ENCODE results near the gene PSTPIP1. TPM values are rescaled to one million over a fixed set of nuclear protein-coding genes. Genes with fewer than 3 reads are reported as not detected.
A peak's percentile ranks its signal among the peaks of the same experiment; 100 is the strongest.

The PSTPIP1 gene
- total RNA-seq, 6 experiments from 2014 or later, result 1.2 to 4.9 (median 2.2) TPM

- H3K4me3 ChIP-seq, result no peak overlapping the region
- H3K9me3 ChIP-seq, result no peaks in the 10 kb centered on the region
- DNase-seq (peak; percentile 20 to 54 (median 39)), ATAC-seq (no peak)
- intact Hi-C loops (cut with DNase I), result no loop called here
- TF ChIP-seq POLR2A (IDR thresholded peaks at IDR 0.05), result no peak
- TF ChIP-seq, protein P1, sequence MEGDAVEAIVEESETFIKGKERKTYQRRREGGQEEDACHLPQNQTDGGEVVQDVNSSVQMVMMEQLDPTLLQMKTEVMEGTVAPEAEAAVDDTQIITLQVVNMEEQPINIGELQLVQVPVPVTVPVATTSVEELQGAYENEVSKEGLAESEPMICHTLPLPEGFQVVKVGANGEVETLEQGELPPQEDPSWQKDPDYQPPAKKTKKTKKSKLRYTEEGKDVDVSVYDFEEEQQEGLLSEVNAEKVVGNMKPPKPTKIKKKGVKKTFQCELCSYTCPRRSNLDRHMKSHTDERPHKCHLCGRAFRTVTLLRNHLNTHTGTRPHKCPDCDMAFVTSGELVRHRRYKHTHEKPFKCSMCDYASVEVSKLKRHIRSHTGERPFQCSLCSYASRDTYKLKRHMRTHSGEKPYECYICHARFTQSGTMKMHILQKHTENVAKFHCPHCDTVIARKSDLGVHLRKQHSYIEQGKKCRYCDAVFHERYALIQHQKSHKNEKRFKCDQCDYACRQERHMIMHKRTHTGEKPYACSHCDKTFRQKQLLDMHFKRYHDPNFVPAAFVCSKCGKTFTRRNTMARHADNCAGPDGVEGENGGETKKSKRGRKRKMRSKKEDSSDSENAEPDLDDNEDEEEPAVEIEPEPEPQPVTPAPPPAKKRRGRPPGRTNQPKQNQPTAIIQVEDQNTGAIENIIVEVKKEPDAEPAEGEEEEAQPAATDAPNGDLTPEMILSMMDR (IDR thresholded peaks at IDR 0.05), result no peak
- H3K27ac ChIP-seq, result no peak overlapping the region
- no peaks in the 10 kb centered on the region for H3K4me1 ChIP-seq
- no peaks in the 10 kb centered on the region for H3K36me3 ChIP-seq
- H3K27me3 ChIP-seq, result no peaks in the 10 kb centered on the region
- WGBS (ENCODE audit: insufficient coverage, low coverage, low lambda C conversion rate, missing lambda C conversion rate), result 30% methylated on average over 10 of the region's 22 CpGs
Measured at GRCh38 chr15:77032052-77032646, 37.2 kb downstream of the PSTPIP1 start.

DNA sequence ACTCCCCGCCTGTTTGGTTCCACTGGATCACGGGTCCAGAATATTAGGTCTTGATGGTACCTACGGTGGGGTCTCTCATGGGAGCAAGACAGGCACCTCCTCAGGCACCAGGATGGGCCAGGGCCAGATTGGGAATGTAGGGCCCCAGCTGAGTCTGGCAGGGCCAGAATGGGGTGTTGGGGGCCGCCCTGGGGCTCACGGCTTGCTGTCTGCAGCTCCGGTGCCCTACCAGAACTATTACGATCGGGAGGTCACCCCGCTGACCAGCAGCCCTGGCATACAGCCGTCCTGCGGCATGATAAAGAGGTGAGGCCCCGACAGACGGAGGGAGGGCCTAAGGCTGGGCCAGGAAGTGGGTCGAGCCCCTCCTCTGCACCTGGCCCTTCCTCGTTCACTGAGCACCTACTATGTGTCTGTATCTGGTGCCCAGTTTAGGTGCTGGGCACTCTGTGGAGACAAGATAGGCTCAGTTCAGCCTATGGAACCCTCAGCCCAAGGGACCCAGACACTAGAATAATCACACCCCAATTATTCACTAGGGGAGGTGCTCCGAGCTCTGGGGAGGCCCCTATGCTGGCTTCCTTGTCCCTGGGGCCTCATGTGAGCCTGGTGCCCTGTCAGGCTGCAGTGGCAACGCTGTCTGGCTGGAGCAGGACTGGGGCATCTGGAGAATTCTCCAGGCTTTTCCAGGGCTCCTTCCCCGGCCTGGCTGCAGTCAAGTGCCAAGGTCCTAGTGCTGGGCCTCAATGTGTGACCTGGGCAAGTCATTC is 37.9 kb downstream of the PSTPIP1 start:
- Histone ChIP-seq H3K4me3 (no peak overlapping the region), H3K36me3 (no peaks in the 10 kb centered on the region), H3K4me1 (no peaks in the 10 kb centered on the region), H3K27ac (no peak overlapping the region), H3K27me3 (no peaks in the 10 kb centered on the region), H3K9me3 (no peaks in the 10 kb centered on the region)
- DNase-seq (peak in 2 of 3 donors; percentile 9 to 42), ATAC-seq (no peak)
- TF ChIP-seq, protein P1 (IDR thresholded peaks at IDR 0.05), result no peak
- TF ChIP-seq POLR2A (IDR thresholded peaks at IDR 0.05), result no peak
- intact Hi-C loops (cut with DNase I), result no loop called here
- 67% methylated on average over 1 of the region's 18 CpGs for WGBS (ENCODE audit: insufficient coverage, low coverage, low lambda C conversion rate, missing lambda C conversion rate)

- Histone ChIP-seq H3K27ac (no peak overlapping the region), H3K9me3 (no peaks in the 10 kb centered on the region), H3K4me1 (no peaks in the 10 kb centered on the region), H3K36me3 (no peaks in the 10 kb centered on the region), H3K27me3 (no peaks in the 10 kb centered on the region), H3K4me3 (no peak overlapping the region)
- no CpG with 5 or more reads among the region's 4 CpGs for WGBS (ENCODE audit: insufficient coverage, low coverage, low lambda C conversion rate, missing lambda C conversion rate)
- peak in 1 of 3 donors; percentile 40 for DNase-seq
- ATAC-seq, result no peak
- TF ChIP-seq, protein P1 (IDR thresholded peaks at IDR 0.05), result no peak
- TF ChIP-seq POLR2A (IDR thresholded peaks at IDR 0.05), result no peak
- intact Hi-C loops (cut with DNase I), result no loop called here
Measured at GRCh38 chr15:77033417-77033728, 38.4 kb downstream of the PSTPIP1 start.

DNA sequence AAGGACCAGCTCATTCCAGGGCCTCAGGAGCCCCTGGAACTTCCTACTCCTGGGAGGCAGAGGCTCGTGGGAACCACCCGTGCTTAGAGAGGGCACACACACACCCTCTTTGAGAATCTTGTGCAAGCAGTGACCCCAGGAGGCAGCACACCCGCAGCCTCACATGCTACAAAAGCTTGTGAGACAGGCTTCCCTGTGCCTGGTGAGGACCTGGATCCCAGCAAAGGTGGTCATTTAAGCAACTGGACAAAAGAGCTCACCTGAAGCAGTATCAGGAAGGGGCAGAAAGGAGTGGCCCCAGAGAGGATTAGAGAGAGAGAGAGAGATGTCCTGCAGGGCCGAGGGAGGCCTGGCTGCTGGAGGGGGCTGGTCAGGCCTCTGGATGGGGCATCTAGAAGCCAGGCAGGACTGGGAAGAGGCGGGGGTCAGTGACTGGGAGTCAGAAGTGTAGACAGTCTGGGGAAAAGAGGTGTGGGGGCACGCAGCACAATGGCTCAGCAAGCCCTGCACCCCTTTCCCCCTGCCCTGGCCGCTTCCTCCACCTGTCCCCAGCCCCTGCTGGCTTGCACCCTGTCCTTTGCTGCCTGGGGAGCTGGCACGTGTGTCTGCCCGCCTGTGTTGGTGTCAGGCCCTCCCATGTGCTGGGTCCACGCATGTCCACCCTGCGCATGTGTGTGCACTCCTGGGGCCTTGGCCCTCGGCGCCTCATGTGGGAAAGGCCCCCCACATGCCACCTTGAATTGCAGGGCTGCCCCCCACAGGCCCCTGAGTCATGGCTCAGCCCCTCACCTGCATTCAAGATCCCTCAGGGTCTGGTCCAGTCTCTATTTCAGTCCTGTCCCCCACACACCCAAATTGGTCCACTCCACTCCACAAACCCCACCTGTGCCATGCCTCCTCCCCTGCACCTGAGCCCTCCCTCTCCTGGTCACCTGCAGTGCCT is 39.1 kb downstream of the PSTPIP1 start:
- peak in 1 of 3 donors; percentile 44 for DNase-seq
- TF ChIP-seq, protein P1 (IDR thresholded peaks at IDR 0.05), result no peak
- no peak for TF ChIP-seq POLR2A (IDR thresholded peaks at IDR 0.05)
- H3K4me1 ChIP-seq, result no peaks in the 10 kb centered on the region
- H3K27me3 ChIP-seq, result no peaks in the 10 kb centered on the region
- 43% methylated on average over 1 of the region's 13 CpGs for WGBS (ENCODE audit: insufficient coverage, low coverage, low lambda C conversion rate, missing lambda C conversion rate)
- no peak for ATAC-seq
- no peaks in the 10 kb centered on the region for H3K9me3 ChIP-seq
- no peak overlapping the region for H3K4me3 ChIP-seq
- intact Hi-C loops (cut with DNase I), result no loop called here
- no peaks in the 10 kb centered on the region for H3K36me3 ChIP-seq
- H3K27ac ChIP-seq, result no peak overlapping the region

All from right lobe of liver (tissue), 6 donors.